SK-N-SH (cell line): ENCODE measurements around the gene EDIL3.

ENCODE experiments used
- CTCF ChIP-seq: fragments of 200-600 bp; sonication (generic); IDR thresholded peaks from 2 replicates; pipeline ENCODE4 v1.6.1; 2017; ENCODE audit warnings: antibody characterized with exemption, mild to moderate bottlenecking, moderate library complexity
- EP300 ChIP-seq, 2 experiments: IDR thresholded peaks; 2 replicates each; pipeline versions ENCODE4 v1.4.0 to v1.6.1; 2012; ENCODE audit warnings: borderline replicate concordance in 1 of 2, low read depth in 1 of 2, low read length in 1 of 2
- EZH2phosphoT487 ChIP-seq: fragments of 200-600 bp; sonication (generic); IDR thresholded peaks from 2 replicates; pipeline ENCODE4 v1.6.1; 2017; ENCODE audit warnings: low read depth, mixed run types, mild to moderate bottlenecking, antibody characterized with exemption, moderate library complexity, borderline replicate concordance
- FOXM1 ChIP-seq: IDR thresholded peaks from 2 replicates; pipeline ENCODE4 v1.4.0; 2012; ENCODE audit warnings: low read depth, mild to moderate bottlenecking
- PBX3 ChIP-seq: IDR thresholded peaks from 2 replicates; pipeline ENCODE4; 2012
- RCOR1 ChIP-seq: fragments of 150-350 bp; IDR thresholded peaks from 2 replicates; pipeline ENCODE4 v1.6.1; 2017; ENCODE audit warnings: antibody characterized with exemption, low read length
- USF1 ChIP-seq: IDR thresholded peaks from 2 replicates; pipeline ENCODE4 v1.4.0; 2012; ENCODE audit warnings: low read depth, borderline replicate concordance
- USF2 ChIP-seq: fragments of 150-350 bp; IDR thresholded peaks from 2 replicates; pipeline ENCODE4 v1.6.1; 2017; ENCODE audit warnings: antibody characterized with exemption, low read length, low read depth, borderline replicate concordance
- YY1 ChIP-seq: IDR thresholded peaks from 2 replicates; pipeline ENCODE4 v1.4.0; 2012; ENCODE audit warnings: low read depth, mild to moderate bottlenecking

GRCh38 chr5:83964271-83964670 is 420.4 kb downstream of the EDIL3 start:
- no peak for TF ChIP-seq CTCF
- no peak for TF ChIP-seq USF1
- no peak for TF ChIP-seq USF2
- no peak for TF ChIP-seq RCOR1
- TF ChIP-seq PBX3, result peak; percentile 49; the same call in 1 of the 2 replicates
- TF ChIP-seq EZH2phosphoT487, result no peak
- peak in 1 of 2 experiments; percentile 54; a peak in 1 of 4 replicates for TF ChIP-seq EP300 (IDR thresholded peaks at IDR 0.05; ENCODE audit: borderline replicate concordance in 1 of 2, low read depth in 1 of 2, low read length in 1 of 2)
- no peak for TF ChIP-seq FOXM1
- TF ChIP-seq YY1, result no peak
